H9 (cell line): ENCODE results near the gene CBR3. TPM values are rescaled to one million over a fixed set of nuclear protein-coding genes. Genes with fewer than 3 reads are reported as not detected.

ENCODE experiments used
- DNase-seq: peaks from one replicate; pipeline ENCODE4 v3.0.0-alpha.2; 2017
- H2AFZ ChIP-seq: one replicate; pipeline ENCODE4 v1.6.1; 2013; ENCODE audit warnings: mild to moderate bottlenecking, low read length, control low read depth, moderate library complexity
- H2AK5ac ChIP-seq: 2 replicates; pipeline ENCODE4 v1.6.1; 2013; ENCODE audit warnings: low read length, control low read depth, mixed read lengths; ENCODE audit not compliant: insufficient read length
- H2BK120ac ChIP-seq: one replicate; pipeline ENCODE4 v1.6.1; 2013; ENCODE audit warnings: low read depth, mild to moderate bottlenecking, low read length, control low read depth, inconsistent platforms; ENCODE audit not compliant: poor library complexity, severe bottlenecking
- H2BK12ac ChIP-seq: 2 replicates; pipeline ENCODE4 v1.6.1; 2013; ENCODE audit warnings: low read length, control low read depth, mixed read lengths, low read depth; ENCODE audit not compliant: insufficient read length
- H2BK15ac ChIP-seq: 2 replicates; pipeline ENCODE4 v1.6.1; 2013; ENCODE audit warnings: low read depth, low read length, control low read depth
- H2BK20ac ChIP-seq: one replicate; pipeline ENCODE4 v1.6.1; 2013; ENCODE audit warnings: low read depth, mild to moderate bottlenecking, low read length, control low read depth, inconsistent platforms; ENCODE audit not compliant: poor library complexity, severe bottlenecking
- H2BK5ac ChIP-seq: 2 replicates; pipeline ENCODE4 v1.6.1; 2013; ENCODE audit warnings: low read length, control low read depth, mixed read lengths; ENCODE audit not compliant: insufficient read length
- H3K14ac ChIP-seq: 2 replicates; pipeline ENCODE4 v1.6.1; 2013; ENCODE audit warnings: low read length, control low read depth; ENCODE audit not compliant: insufficient read depth
- H3K18ac ChIP-seq: 2 replicates; pipeline ENCODE4 v1.6.1; 2013; ENCODE audit warnings: low read depth, mild to moderate bottlenecking, mixed read lengths, low read length, control low read depth; ENCODE audit not compliant: insufficient read length
- H3K23ac ChIP-seq: 2 replicates; pipeline ENCODE4 v1.6.1; 2013; ENCODE audit warnings: low read length, control low read depth, mixed read lengths, low read depth; ENCODE audit not compliant: insufficient read length
- H3K23me2 ChIP-seq: 2 replicates; pipeline ENCODE4 v1.6.1; 2013; ENCODE audit warnings: low read depth, mild to moderate bottlenecking, mixed read lengths, low read length, control low read depth; ENCODE audit not compliant: insufficient read length, poor library complexity, severe bottlenecking
- H3K27ac ChIP-seq: 2 replicates; pipeline ENCODE4 v1.5.1; 2013; ENCODE audit warnings: low read length, control low read depth, mixed read lengths, low read depth; ENCODE audit not compliant: insufficient read length
- H3K27me3 ChIP-seq: 2 replicates; pipeline ENCODE4 v1.6.1; 2013; ENCODE audit warnings: low read length, control low read depth, inconsistent platforms; ENCODE audit not compliant: insufficient read depth
- H3K4ac ChIP-seq: 2 replicates; pipeline ENCODE4 v1.6.1; 2013; ENCODE audit warnings: low read depth, mild to moderate bottlenecking, control low read depth, inconsistent platforms, low read length, moderate library complexity
- H3K4me1 ChIP-seq: 2 replicates; pipeline ENCODE4 v1.6.1; 2013; ENCODE audit warnings: low read length, control low read depth, inconsistent platforms; ENCODE audit not compliant: insufficient read depth
- H3K4me2 ChIP-seq: 2 replicates; pipeline ENCODE4 v1.6.1; 2013; ENCODE audit warnings: low read length, control low read depth, mixed read lengths; ENCODE audit not compliant: insufficient read length, insufficient read depth
- H3K56ac ChIP-seq: 2 replicates; pipeline ENCODE4 v1.6.1; 2013; ENCODE audit warnings: low read depth, mild to moderate bottlenecking, mixed read lengths, low read length, control low read depth; ENCODE audit not compliant: insufficient read length
- H3K79me1 ChIP-seq: 2 replicates; pipeline ENCODE4 v1.6.1; 2013; ENCODE audit warnings: low read depth, mild to moderate bottlenecking, moderate library complexity, low read length, control low read depth, inconsistent platforms; ENCODE audit not compliant: insufficient read depth, poor library complexity, severe bottlenecking
- H3K79me2 ChIP-seq: 2 replicates; pipeline ENCODE4 v1.6.1; 2013; ENCODE audit warnings: low read length, control low read depth, inconsistent platforms; ENCODE audit not compliant: insufficient read depth
- H3K9ac ChIP-seq: 2 replicates; pipeline ENCODE4 v1.6.1; 2013; ENCODE audit warnings: low read length, control low read depth, mixed read lengths; ENCODE audit not compliant: insufficient read length; ENCODE audit errors: extremely low read depth
- H3K9me3 ChIP-seq: one replicate; pipeline ENCODE4 v1.6.1; 2013; ENCODE audit warnings: low read depth, low read length, inconsistent platforms; ENCODE audit not compliant: control insufficient read depth
- H3T11ph ChIP-seq: one replicate; pipeline ENCODE4 v1.6.1; 2013; ENCODE audit warnings: mild to moderate bottlenecking, low read length, control low read depth, inconsistent platforms
- H4K20me1 ChIP-seq: one replicate; pipeline ENCODE4 v1.6.1; 2013; ENCODE audit not compliant: control insufficient read depth, insufficient read length, insufficient read depth
- H4K5ac ChIP-seq: 2 replicates; pipeline ENCODE4 v1.6.1; 2013; ENCODE audit warnings: low read depth, mild to moderate bottlenecking, mixed read lengths, low read length, control low read depth; ENCODE audit not compliant: insufficient read length
- H4K8ac ChIP-seq: replicated peaks from 2 replicates; pipeline ENCODE4 v1.6.1; 2013; ENCODE audit warnings: low read length, control low read depth, mixed read lengths, low read depth; ENCODE audit not compliant: insufficient read length
- H4K91ac ChIP-seq: 2 replicates; pipeline ENCODE4 v1.6.1; 2013; ENCODE audit warnings: low read depth, mild to moderate bottlenecking, moderate library complexity, mixed read lengths, low read length, control low read depth; ENCODE audit not compliant: insufficient read length
- H3K27ac Mint-ChIP-seq, 3 experiments: 2 replicates in 2 of 3; 3 replicates in 1 of 3; pipeline ENCODE4 v1.8.0; 2020 to 2021; ENCODE audit warnings: mixed read lengths in 3 of 3, mild to moderate bottlenecking in 1 of 3, moderate library complexity in 1 of 3
- H3K27me3 Mint-ChIP-seq: 2 replicates; pipeline ENCODE4 v1.8.0; 2021; ENCODE audit warnings: low read depth, mild to moderate bottlenecking, moderate library complexity, mixed read lengths
- H3K36me3 Mint-ChIP-seq, 3 experiments: 2 replicates in 2 of 3; 3 replicates in 1 of 3; pipeline ENCODE4 v1.8.0; 2020 to 2021; ENCODE audit warnings: low read depth in 3 of 3, mixed read lengths in 3 of 3; ENCODE audit not compliant: insufficient read depth in 1 of 3
- H3K4me1 Mint-ChIP-seq, 2 experiments: 2 replicates each; pipeline ENCODE4 v1.8.0; 2020; ENCODE audit warnings: mixed read lengths in 2 of 2
- H3K4me3 Mint-ChIP-seq, 2 experiments: 2 replicates in 1 of 2; 3 replicates in 1 of 2; pipeline ENCODE4 v1.8.0; 2020 to 2021; ENCODE audit warnings: mild to moderate bottlenecking in 2 of 2, mixed read lengths in 2 of 2, moderate library complexity in 1 of 2
- H3K9me3 Mint-ChIP-seq, 2 experiments: 2 replicates in 1 of 2; 3 replicates in 1 of 2; pipeline ENCODE4 v1.8.0; 2020; ENCODE audit warnings: mild to moderate bottlenecking in 2 of 2, mixed read lengths in 2 of 2, moderate library complexity in 1 of 2
- CTCF ChIP-seq: fragments of 200-600 bp; sonication (generic); conservative IDR thresholded peaks from 3 replicates; pipeline ENCODE4 v1.8.0; 2021; ENCODE audit warnings: antibody characterized with exemption, mild to moderate bottlenecking
- total RNA-seq: library from RNA; stranded (reverse); gene quantifications from 2 replicates; pipeline ENCODE4 v1.2.1, GENCODE V29; 2021

CBR3 gene
- total RNA-seq, 1 experiment from 2014 or later = 2.4 TPM

- Histone ChIP-seq H3K27ac (no peak overlapping the region), H3K4me1 (no peaks in the 10 kb centered on the region), H3T11ph (no peak overlapping the region), H3K4ac (no peak overlapping the region), H4K20me1 (no peaks in the 10 kb centered on the region), H2BK5ac (no peak overlapping the region), H3K14ac (no peak overlapping the region), H3K79me2 (no peaks in the 10 kb centered on the region), H3K4me2 (no peak overlapping the region), H3K23ac (no peak overlapping the region), H4K8ac (no peak overlapping the region), H3K9ac (no peak overlapping the region), H2BK15ac (no peak overlapping the region), H4K5ac (no peak overlapping the region), H3K56ac (no peak overlapping the region), H2BK20ac (no peak overlapping the region), H3K79me1 (no peaks in the 10 kb centered on the region), H3K9me3 (no peaks in the 10 kb centered on the region), H3K23me2 (peaks cover 2% of the 10 kb centered on the region), H2BK12ac (no peak overlapping the region), H3K18ac (no peak overlapping the region), H3K27me3 (no peaks in the 10 kb centered on the region), H2AFZ (no peak overlapping the region), H2BK120ac (no peak overlapping the region), H4K91ac (no peak overlapping the region), H2AK5ac (no peak overlapping the region)
- Mint-ChIP-seq H3K27ac (no peak overlapping the region), H3K36me3 (peaks cover 0 to 6% (median 5%) of the 10 kb centered on the region in 3 experiments; a peak in 2 of 7 replicates), H3K27me3 (no peaks in the 10 kb centered on the region), H3K4me3 (no peak overlapping the region), H3K9me3 (no peaks in the 10 kb centered on the region; a peak in 1 of 5 replicates), H3K4me1 (no peaks in the 10 kb centered on the region)
- no peak for TF ChIP-seq CTCF
- no peak for DNase-seq
These were observed 44.3 kb downstream of the CBR3 start for GRCh38 chr21:36179145-36179544.
